BE2C (cell line): ENCODE measurements around the gene AADAC. TPM values are rescaled to one million over a fixed set of nuclear protein-coding genes. Genes with fewer than 3 reads are reported as not detected.
"Not testable (repeated sequence)": the region's sequence is repeated elsewhere in the genome, so short reads cannot be mapped to it uniquely, and the experiment has no call there.

Source experiments
- DNase-seq: peaks from one replicate; pipeline ENCODE4 v3.0.0-alpha.2; 2020
- H3K27me3 ChIP-seq: fragments of 250-450 bp; sonication (Bioruptor Pico); 2 replicates; pipeline ENCODE4 v1.5.1; 2020; ENCODE audit warnings: mild to moderate bottlenecking
- H3K36me3 ChIP-seq: fragments of 250-450 bp; sonication (Bioruptor Pico); 2 replicates; pipeline ENCODE4 v1.5.1; 2020; ENCODE audit warnings: mild to moderate bottlenecking
- H3K4me1 ChIP-seq: fragments of 250-450 bp; sonication (Bioruptor Pico); 2 replicates; pipeline ENCODE4 v1.5.1; 2020
- H3K4me3 ChIP-seq: 2 replicates; pipeline ENCODE4 v1.5.1; 2011; ENCODE audit warnings: low read depth, low read length
- H3K9me3 ChIP-seq: fragments of 250-450 bp; sonication (Bioruptor Pico); 2 replicates; pipeline ENCODE4 v1.5.1; 2020
- CTCF ChIP-seq: IDR thresholded peaks from 2 replicates; pipeline ENCODE4 v1.5.1; 2012; ENCODE audit warnings: mild to moderate bottlenecking, low read depth, low read length
- polyA plus RNA-seq: library from polyadenylated mRNA; unstranded; fragments of >200 nt; gene quantifications from one replicate; pipeline ENCODE4 v1.2.1, GENCODE V29; 2012; ENCODE audit warnings: low read depth, missing spikeins; ENCODE audit not compliant: insufficient read length, insufficient read depth

The AADAC gene, protein sequence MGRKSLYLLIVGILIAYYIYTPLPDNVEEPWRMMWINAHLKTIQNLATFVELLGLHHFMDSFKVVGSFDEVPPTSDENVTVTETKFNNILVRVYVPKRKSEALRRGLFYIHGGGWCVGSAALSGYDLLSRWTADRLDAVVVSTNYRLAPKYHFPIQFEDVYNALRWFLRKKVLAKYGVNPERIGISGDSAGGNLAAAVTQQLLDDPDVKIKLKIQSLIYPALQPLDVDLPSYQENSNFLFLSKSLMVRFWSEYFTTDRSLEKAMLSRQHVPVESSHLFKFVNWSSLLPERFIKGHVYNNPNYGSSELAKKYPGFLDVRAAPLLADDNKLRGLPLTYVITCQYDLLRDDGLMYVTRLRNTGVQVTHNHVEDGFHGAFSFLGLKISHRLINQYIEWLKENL
- not detected for polyA plus RNA-seq

GRCh38 chr3:151813799-151814198, at the start of gene AADAC:
Gene AADAC, plus strand, starts transcription at chr3:151814116. Its CDS starts 47 bp downstream, at chr3:151814163.
- Histone ChIP-seq H3K36me3 (no peaks in the 10 kb centered on the region), H3K4me3 (no peak within 1 kb of the TSS), H3K4me1 (no peaks in the 10 kb centered on the region), H3K9me3 (no peaks in the 10 kb centered on the region), H3K27me3 (peaks cover 18% of the 10 kb centered on the region)
- no peak for DNase-seq
- TF ChIP-seq CTCF: no peak

- H3K27me3 ChIP-seq, DNase-seq, H3K4me1 ChIP-seq, H3K9me3 ChIP-seq, H3K36me3 ChIP-seq, H3K4me3 ChIP-seq: not testable (repeated sequence)
Measured at GRCh38 chr3:151764699-151765098, 49.2 kb upstream of the AADAC start.

GRCh38 chr3:151765685-151766084, 48.2 kb upstream of the AADAC start:
- no peaks in the 10 kb centered on the region; the same call in 1 of the 2 replicates for H3K4me1 ChIP-seq
- no peak for TF ChIP-seq CTCF
- H3K9me3 ChIP-seq: no peaks in the 10 kb centered on the region
- no peak for DNase-seq
- no peak overlapping the region for H3K4me3 ChIP-seq
- H3K27me3 ChIP-seq: no peaks in the 10 kb centered on the region
- H3K36me3 ChIP-seq: no peaks in the 10 kb centered on the region

DNA sequence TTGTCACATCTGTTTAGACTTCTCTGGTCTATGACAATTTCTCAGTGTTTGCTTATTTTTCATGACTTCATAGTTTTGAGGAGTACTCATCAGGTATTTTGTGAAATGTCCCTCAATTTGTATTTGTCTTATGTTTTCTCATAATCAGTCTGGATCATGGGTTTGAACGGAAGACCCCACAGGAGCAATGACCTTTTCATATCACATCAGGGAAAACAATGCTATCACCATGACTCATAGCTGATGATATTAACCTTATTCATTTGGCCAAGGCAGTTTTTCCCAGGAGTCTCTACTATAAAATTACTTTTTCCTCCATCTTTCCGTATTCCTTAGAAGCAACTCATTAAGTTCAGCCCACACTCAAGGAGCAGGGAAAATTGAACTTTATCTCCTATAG, 47.5 kb upstream of the AADAC start:
- no peak overlapping the region for H3K4me3 ChIP-seq
- no peaks in the 10 kb centered on the region for H3K36me3 ChIP-seq
- no peaks in the 10 kb centered on the region; the same call in 1 of the 2 replicates for H3K4me1 ChIP-seq
- no peaks in the 10 kb centered on the region for H3K27me3 ChIP-seq
- no peaks in the 10 kb centered on the region for H3K9me3 ChIP-seq
- TF ChIP-seq CTCF: no peak
- DNase-seq: no peak

DNA sequence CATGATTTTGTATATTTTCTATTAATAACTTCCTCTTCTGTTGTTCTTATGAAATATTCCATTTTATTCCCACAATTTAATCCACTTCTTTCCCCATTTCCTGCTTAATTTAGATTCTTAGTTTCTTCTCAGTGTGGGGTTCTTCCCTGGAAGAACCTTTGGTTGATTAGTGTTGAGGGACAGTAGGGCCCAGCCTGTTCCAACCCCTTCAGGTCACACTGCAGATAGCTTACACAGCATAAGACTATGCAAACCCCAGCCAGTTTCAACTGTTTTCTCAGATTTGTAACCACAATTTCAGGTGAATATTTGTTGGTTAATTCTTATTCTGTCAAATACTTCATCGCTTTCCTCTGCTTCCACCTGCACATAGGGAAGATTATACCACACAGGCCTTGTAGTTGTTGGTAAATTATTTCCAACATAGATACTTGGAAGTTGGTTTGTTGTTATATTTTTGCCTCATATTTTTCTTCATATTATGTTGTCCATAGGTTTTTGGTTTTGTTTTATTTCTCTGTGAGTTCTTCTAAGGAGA, 45.5 kb upstream of the AADAC start:
- Histone ChIP-seq H3K4me3 (no peak overlapping the region), H3K4me1 (no peaks in the 10 kb centered on the region; the same call in 1 of the 2 replicates), H3K36me3 (no peaks in the 10 kb centered on the region), H3K27me3 (peaks cover 4% of the 10 kb centered on the region; the same call in 1 of the 2 replicates), H3K9me3 (no peaks in the 10 kb centered on the region)
- no peak for TF ChIP-seq CTCF
- no peak for DNase-seq

DNA sequence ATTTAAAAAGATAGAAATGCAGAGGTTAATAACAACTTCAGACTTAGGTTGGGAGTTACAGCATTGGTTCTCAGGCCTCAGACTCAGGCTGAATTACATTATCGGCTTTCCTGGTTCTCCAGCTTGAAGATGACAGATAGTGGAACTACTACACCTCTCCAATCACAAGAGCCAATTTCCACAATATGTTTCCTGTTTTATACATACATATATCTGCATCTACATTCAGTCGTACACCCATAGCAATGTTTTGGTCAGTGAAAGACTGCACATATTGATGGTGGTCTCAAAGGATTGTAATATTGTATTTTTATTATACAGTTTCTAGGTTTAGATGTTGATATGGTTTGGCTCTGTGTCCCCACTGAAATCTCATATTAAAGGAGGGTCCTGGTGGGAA, 44.7 kb upstream of the AADAC start:
- no peak for TF ChIP-seq CTCF
- DNase-seq: no peak
- no peak overlapping the region for H3K4me3 ChIP-seq
- H3K9me3 ChIP-seq: no peaks in the 10 kb centered on the region
- peaks cover 4% of the 10 kb centered on the region; the same call in 1 of the 2 replicates for H3K27me3 ChIP-seq
- no peaks in the 10 kb centered on the region for H3K36me3 ChIP-seq
- no peaks in the 10 kb centered on the region; the same call in 1 of the 2 replicates for H3K4me1 ChIP-seq
